ENCODE data around the gene FBXW11.

- TF ChIP-seq, protein P1, sequence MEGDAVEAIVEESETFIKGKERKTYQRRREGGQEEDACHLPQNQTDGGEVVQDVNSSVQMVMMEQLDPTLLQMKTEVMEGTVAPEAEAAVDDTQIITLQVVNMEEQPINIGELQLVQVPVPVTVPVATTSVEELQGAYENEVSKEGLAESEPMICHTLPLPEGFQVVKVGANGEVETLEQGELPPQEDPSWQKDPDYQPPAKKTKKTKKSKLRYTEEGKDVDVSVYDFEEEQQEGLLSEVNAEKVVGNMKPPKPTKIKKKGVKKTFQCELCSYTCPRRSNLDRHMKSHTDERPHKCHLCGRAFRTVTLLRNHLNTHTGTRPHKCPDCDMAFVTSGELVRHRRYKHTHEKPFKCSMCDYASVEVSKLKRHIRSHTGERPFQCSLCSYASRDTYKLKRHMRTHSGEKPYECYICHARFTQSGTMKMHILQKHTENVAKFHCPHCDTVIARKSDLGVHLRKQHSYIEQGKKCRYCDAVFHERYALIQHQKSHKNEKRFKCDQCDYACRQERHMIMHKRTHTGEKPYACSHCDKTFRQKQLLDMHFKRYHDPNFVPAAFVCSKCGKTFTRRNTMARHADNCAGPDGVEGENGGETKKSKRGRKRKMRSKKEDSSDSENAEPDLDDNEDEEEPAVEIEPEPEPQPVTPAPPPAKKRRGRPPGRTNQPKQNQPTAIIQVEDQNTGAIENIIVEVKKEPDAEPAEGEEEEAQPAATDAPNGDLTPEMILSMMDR (IDR thresholded peaks at IDR 0.05), result no peak
- no peak for TF ChIP-seq POLR2A (IDR thresholded peaks at IDR 0.05)
Measured at GRCh38 chr5:172003746-172004145, 2.7 kb downstream of the FBXW11 start.
